H9 (cell line): ENCODE measurements around the gene CCL3. TPM values are rescaled to one million over a fixed set of nuclear protein-coding genes. Genes with fewer than 3 reads are reported as not detected.

ENCODE experiments used
- DNase-seq: peaks from one replicate; pipeline ENCODE4 v3.0.0-alpha.2; 2017
- H2AFZ ChIP-seq: one replicate; pipeline ENCODE4 v1.6.1; 2013; ENCODE audit warnings: mild to moderate bottlenecking, low read length, control low read depth, moderate library complexity
- H2AK5ac ChIP-seq: 2 replicates; pipeline ENCODE4 v1.6.1; 2013; ENCODE audit warnings: low read length, control low read depth, mixed read lengths; ENCODE audit not compliant: insufficient read length
- H2BK120ac ChIP-seq: one replicate; pipeline ENCODE4 v1.6.1; 2013; ENCODE audit warnings: low read depth, mild to moderate bottlenecking, low read length, control low read depth, inconsistent platforms; ENCODE audit not compliant: poor library complexity, severe bottlenecking
- H2BK12ac ChIP-seq: 2 replicates; pipeline ENCODE4 v1.6.1; 2013; ENCODE audit warnings: low read length, control low read depth, mixed read lengths, low read depth; ENCODE audit not compliant: insufficient read length
- H2BK15ac ChIP-seq: 2 replicates; pipeline ENCODE4 v1.6.1; 2013; ENCODE audit warnings: low read depth, low read length, control low read depth
- H2BK20ac ChIP-seq: one replicate; pipeline ENCODE4 v1.6.1; 2013; ENCODE audit warnings: low read depth, mild to moderate bottlenecking, low read length, control low read depth, inconsistent platforms; ENCODE audit not compliant: poor library complexity, severe bottlenecking
- H2BK5ac ChIP-seq: 2 replicates; pipeline ENCODE4 v1.6.1; 2013; ENCODE audit warnings: low read length, control low read depth, mixed read lengths; ENCODE audit not compliant: insufficient read length
- H3K14ac ChIP-seq: 2 replicates; pipeline ENCODE4 v1.6.1; 2013; ENCODE audit warnings: low read length, control low read depth; ENCODE audit not compliant: insufficient read depth
- H3K18ac ChIP-seq: 2 replicates; pipeline ENCODE4 v1.6.1; 2013; ENCODE audit warnings: low read depth, mild to moderate bottlenecking, mixed read lengths, low read length, control low read depth; ENCODE audit not compliant: insufficient read length
- H3K23ac ChIP-seq: 2 replicates; pipeline ENCODE4 v1.6.1; 2013; ENCODE audit warnings: low read length, control low read depth, mixed read lengths, low read depth; ENCODE audit not compliant: insufficient read length
- H3K23me2 ChIP-seq: 2 replicates; pipeline ENCODE4 v1.6.1; 2013; ENCODE audit warnings: low read depth, mild to moderate bottlenecking, mixed read lengths, low read length, control low read depth; ENCODE audit not compliant: insufficient read length, poor library complexity, severe bottlenecking
- H3K27ac ChIP-seq: 2 replicates; pipeline ENCODE4 v1.5.1; 2013; ENCODE audit warnings: low read length, control low read depth, mixed read lengths, low read depth; ENCODE audit not compliant: insufficient read length
- H3K27me3 ChIP-seq: 2 replicates; pipeline ENCODE4 v1.6.1; 2013; ENCODE audit warnings: low read length, control low read depth, inconsistent platforms; ENCODE audit not compliant: insufficient read depth
- H3K4ac ChIP-seq: 2 replicates; pipeline ENCODE4 v1.6.1; 2013; ENCODE audit warnings: low read depth, mild to moderate bottlenecking, control low read depth, inconsistent platforms, low read length, moderate library complexity
- H3K4me1 ChIP-seq: 2 replicates; pipeline ENCODE4 v1.6.1; 2013; ENCODE audit warnings: low read length, control low read depth, inconsistent platforms; ENCODE audit not compliant: insufficient read depth
- H3K4me2 ChIP-seq: 2 replicates; pipeline ENCODE4 v1.6.1; 2013; ENCODE audit warnings: low read length, control low read depth, mixed read lengths; ENCODE audit not compliant: insufficient read length, insufficient read depth
- H3K56ac ChIP-seq: 2 replicates; pipeline ENCODE4 v1.6.1; 2013; ENCODE audit warnings: low read depth, mild to moderate bottlenecking, mixed read lengths, low read length, control low read depth; ENCODE audit not compliant: insufficient read length
- H3K79me1 ChIP-seq: 2 replicates; pipeline ENCODE4 v1.6.1; 2013; ENCODE audit warnings: low read depth, mild to moderate bottlenecking, moderate library complexity, low read length, control low read depth, inconsistent platforms; ENCODE audit not compliant: insufficient read depth, poor library complexity, severe bottlenecking
- H3K79me2 ChIP-seq: 2 replicates; pipeline ENCODE4 v1.6.1; 2013; ENCODE audit warnings: low read length, control low read depth, inconsistent platforms; ENCODE audit not compliant: insufficient read depth
- H3K9ac ChIP-seq: 2 replicates; pipeline ENCODE4 v1.6.1; 2013; ENCODE audit warnings: low read length, control low read depth, mixed read lengths; ENCODE audit not compliant: insufficient read length; ENCODE audit errors: extremely low read depth
- H3K9me3 ChIP-seq: one replicate; pipeline ENCODE4 v1.6.1; 2013; ENCODE audit warnings: low read depth, low read length, inconsistent platforms; ENCODE audit not compliant: control insufficient read depth
- H3T11ph ChIP-seq: one replicate; pipeline ENCODE4 v1.6.1; 2013; ENCODE audit warnings: mild to moderate bottlenecking, low read length, control low read depth, inconsistent platforms
- H4K20me1 ChIP-seq: one replicate; pipeline ENCODE4 v1.6.1; 2013; ENCODE audit not compliant: control insufficient read depth, insufficient read length, insufficient read depth
- H4K5ac ChIP-seq: 2 replicates; pipeline ENCODE4 v1.6.1; 2013; ENCODE audit warnings: low read depth, mild to moderate bottlenecking, mixed read lengths, low read length, control low read depth; ENCODE audit not compliant: insufficient read length
- H4K8ac ChIP-seq: replicated peaks from 2 replicates; pipeline ENCODE4 v1.6.1; 2013; ENCODE audit warnings: low read length, control low read depth, mixed read lengths, low read depth; ENCODE audit not compliant: insufficient read length
- H4K91ac ChIP-seq: 2 replicates; pipeline ENCODE4 v1.6.1; 2013; ENCODE audit warnings: low read depth, mild to moderate bottlenecking, moderate library complexity, mixed read lengths, low read length, control low read depth; ENCODE audit not compliant: insufficient read length
- H3K27ac Mint-ChIP-seq, 3 experiments: 2 replicates in 2 of 3; 3 replicates in 1 of 3; pipeline ENCODE4 v1.8.0; 2020 to 2021; ENCODE audit warnings: mixed read lengths in 3 of 3, mild to moderate bottlenecking in 1 of 3, moderate library complexity in 1 of 3
- H3K27me3 Mint-ChIP-seq: 2 replicates; pipeline ENCODE4 v1.8.0; 2021; ENCODE audit warnings: low read depth, mild to moderate bottlenecking, moderate library complexity, mixed read lengths
- H3K36me3 Mint-ChIP-seq, 3 experiments: 2 replicates in 2 of 3; 3 replicates in 1 of 3; pipeline ENCODE4 v1.8.0; 2020 to 2021; ENCODE audit warnings: low read depth in 3 of 3, mixed read lengths in 3 of 3; ENCODE audit not compliant: insufficient read depth in 1 of 3
- H3K4me1 Mint-ChIP-seq, 2 experiments: 2 replicates each; pipeline ENCODE4 v1.8.0; 2020; ENCODE audit warnings: mixed read lengths in 2 of 2
- H3K4me3 Mint-ChIP-seq, 2 experiments: 2 replicates in 1 of 2; 3 replicates in 1 of 2; pipeline ENCODE4 v1.8.0; 2020 to 2021; ENCODE audit warnings: mild to moderate bottlenecking in 2 of 2, mixed read lengths in 2 of 2, moderate library complexity in 1 of 2
- H3K9me3 Mint-ChIP-seq, 2 experiments: 2 replicates in 1 of 2; 3 replicates in 1 of 2; pipeline ENCODE4 v1.8.0; 2020; ENCODE audit warnings: mild to moderate bottlenecking in 2 of 2, mixed read lengths in 2 of 2, moderate library complexity in 1 of 2
- WGBS: extraction: QIAGEN DNeasy Blood & Tissue Kit; methylation state at CpG from one replicate; pipeline ENCODE4 v1.1.7; 2013; ENCODE audit warnings: missing lambda C conversion rate, low lambda C conversion rate, mixed read lengths; ENCODE audit not compliant: insufficient read length; ENCODE audit errors: extremely low coverage; 5-methylcytosine and 5-hydroxymethylcytosine counted together
- total RNA-seq: library from RNA; stranded (reverse); gene quantifications from 2 replicates; pipeline ENCODE4 v1.2.1, GENCODE V29; 2021
- TF ChIP-seq, protein P1 (sequence below): fragments of 200-600 bp; sonication (generic); conservative IDR thresholded peaks from 3 replicates; pipeline ENCODE4 v1.8.0; 2021; ENCODE audit warnings: antibody characterized with exemption, mild to moderate bottlenecking

Gene CCL3
- total RNA-seq, 1 experiment from 2014 or later = not detected

DNA sequence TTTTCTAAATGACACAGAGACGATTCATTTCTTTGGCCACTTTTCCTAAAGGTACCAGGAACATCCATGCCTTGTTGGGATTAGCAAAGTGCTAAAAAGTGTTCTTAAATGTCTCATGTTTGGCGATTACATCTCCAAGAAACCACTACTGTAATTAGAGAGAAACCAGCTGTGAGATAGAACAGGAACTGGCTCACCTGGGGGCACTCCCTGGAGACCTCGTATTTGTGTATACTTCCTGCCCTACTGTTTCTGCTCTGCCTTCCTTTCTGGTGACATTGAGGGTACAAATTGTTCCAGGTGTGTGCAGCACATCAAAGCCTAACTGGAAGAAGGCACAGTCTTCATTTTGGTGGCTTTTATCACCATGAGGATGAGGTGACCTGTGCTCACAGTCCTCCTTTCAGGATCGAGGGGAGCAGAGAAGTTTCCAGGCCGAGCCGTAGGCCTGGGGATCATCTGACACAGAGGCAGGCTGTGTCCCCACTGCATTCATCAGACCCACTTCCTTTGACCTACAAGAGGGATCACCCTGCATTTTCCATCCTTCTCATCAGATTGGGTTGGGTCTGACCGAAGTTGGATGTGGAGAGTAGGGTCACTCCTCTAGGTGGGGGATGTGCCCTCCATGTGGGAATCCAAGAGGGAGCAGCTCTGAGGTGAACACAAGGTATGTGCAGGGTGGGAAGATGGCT, 37.4 kb upstream of the CCL3 start:
- H3K9me3 ChIP-seq = peaks cover 18% of the 10 kb centered on the region
- H3K56ac ChIP-seq = no peak overlapping the region
- H2BK12ac ChIP-seq = no peak overlapping the region

More for the DNA sequence above, 37.4 kb upstream of the CCL3 start:
- H4K8ac ChIP-seq = no peak overlapping the region
- no peak overlapping the region for H4K5ac ChIP-seq
- H3K36me3 Mint-ChIP-seq = peaks cover 12 to 28% (median 18%) of the 10 kb centered on the region in 3 experiments; a peak in 6 of 7 replicates
- H3K14ac ChIP-seq = no peak overlapping the region
- no peaks in the 10 kb centered on the region for H3K79me1 ChIP-seq
- no peak overlapping the region for H4K91ac ChIP-seq
- no peaks in the 10 kb centered on the region for H3K79me2 ChIP-seq
- H2BK15ac ChIP-seq = no peak overlapping the region
- TF ChIP-seq, protein P1, sequence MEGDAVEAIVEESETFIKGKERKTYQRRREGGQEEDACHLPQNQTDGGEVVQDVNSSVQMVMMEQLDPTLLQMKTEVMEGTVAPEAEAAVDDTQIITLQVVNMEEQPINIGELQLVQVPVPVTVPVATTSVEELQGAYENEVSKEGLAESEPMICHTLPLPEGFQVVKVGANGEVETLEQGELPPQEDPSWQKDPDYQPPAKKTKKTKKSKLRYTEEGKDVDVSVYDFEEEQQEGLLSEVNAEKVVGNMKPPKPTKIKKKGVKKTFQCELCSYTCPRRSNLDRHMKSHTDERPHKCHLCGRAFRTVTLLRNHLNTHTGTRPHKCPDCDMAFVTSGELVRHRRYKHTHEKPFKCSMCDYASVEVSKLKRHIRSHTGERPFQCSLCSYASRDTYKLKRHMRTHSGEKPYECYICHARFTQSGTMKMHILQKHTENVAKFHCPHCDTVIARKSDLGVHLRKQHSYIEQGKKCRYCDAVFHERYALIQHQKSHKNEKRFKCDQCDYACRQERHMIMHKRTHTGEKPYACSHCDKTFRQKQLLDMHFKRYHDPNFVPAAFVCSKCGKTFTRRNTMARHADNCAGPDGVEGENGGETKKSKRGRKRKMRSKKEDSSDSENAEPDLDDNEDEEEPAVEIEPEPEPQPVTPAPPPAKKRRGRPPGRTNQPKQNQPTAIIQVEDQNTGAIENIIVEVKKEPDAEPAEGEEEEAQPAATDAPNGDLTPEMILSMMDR = no peak
- H3K4me2 ChIP-seq = no peak overlapping the region
- H3T11ph ChIP-seq = no peak overlapping the region
- no peaks in the 10 kb centered on the region for H3K23me2 ChIP-seq
- no peak overlapping the region for H2BK5ac ChIP-seq
- no peaks in the 10 kb centered on the region for H4K20me1 ChIP-seq
- H3K4ac ChIP-seq = no peak overlapping the region
- no peak overlapping the region for H3K27ac ChIP-seq
- no peak for DNase-seq
- no peak overlapping the region; a peak in 1 of 5 replicates for H3K4me3 Mint-ChIP-seq
- H3K27ac Mint-ChIP-seq = peak overlapping the region in 2 of 3 experiments; percentile 12 to 38; a peak in 2 of 7 replicates
- H3K23ac ChIP-seq = no peak overlapping the region
- no peak overlapping the region for H3K9ac ChIP-seq
- peaks cover 6% of the 10 kb centered on the region for H3K4me1 ChIP-seq
- no peak overlapping the region for H2BK20ac ChIP-seq
- H3K4me1 Mint-ChIP-seq = peaks cover 23 to 28% of the 10 kb centered on the region in 2 experiments
- peaks cover 8% of the 10 kb centered on the region for H3K27me3 Mint-ChIP-seq
- H2BK120ac ChIP-seq = no peak overlapping the region
- H3K18ac ChIP-seq = no peak overlapping the region
- H2AK5ac ChIP-seq = no peak overlapping the region
- H3K27me3 ChIP-seq = no peaks in the 10 kb centered on the region
- no peak overlapping the region for H2AFZ ChIP-seq
- WGBS = no CpG with 5 or more reads among the region's 7 CpGs
- H3K9me3 Mint-ChIP-seq = peaks cover 24 to 26% of the 10 kb centered on the region in 2 experiments
